Muscle layer of colon (tissue), 2 donors: ENCODE data around the gene VANGL1.

Experiments
- H3K27ac ChIP-seq: one replicate; pipeline ENCODE4 v1.7.0; 2013; ENCODE audit warnings: low read depth, mild to moderate bottlenecking, low read length, moderate library complexity
- H3K27me3 ChIP-seq, 2 donors: one replicate each; pipeline ENCODE4 v1.7.0; 2013; ENCODE audit warnings: low read length in 2 of 2, mild to moderate bottlenecking in 2 of 2; ENCODE audit not compliant: insufficient read depth in 2 of 2, control insufficient read depth in 1 of 2
- H3K36me3 ChIP-seq: one replicate; pipeline ENCODE4 v1.7.0; 2013; ENCODE audit warnings: mild to moderate bottlenecking, low read length; ENCODE audit not compliant: insufficient read depth
- H3K4me1 ChIP-seq: one replicate; pipeline ENCODE4 v1.7.0; 2013; ENCODE audit warnings: mild to moderate bottlenecking, low read length; ENCODE audit not compliant: insufficient read depth
- H3K4me3 ChIP-seq, 2 donors: one replicate each; pipeline ENCODE4 v1.7.0; 2013; ENCODE audit warnings: low read length in 2 of 2, low read depth in 1 of 2, mild to moderate bottlenecking in 1 of 2, moderate library complexity in 1 of 2
- H3K9ac ChIP-seq: one replicate; pipeline ENCODE4 v1.7.0; 2013; ENCODE audit warnings: low read length
- H3K9me3 ChIP-seq: one replicate; pipeline ENCODE4 v1.7.0; 2013; ENCODE audit warnings: mild to moderate bottlenecking, low read length
- donor health status: abdominal sarcoma.
- donor health status: Adenocarcinoma of cecum.

Gene VANGL1

GRCh38 chr1:115710859-115711624, 69.3 kb downstream of the VANGL1 start:
- Histone ChIP-seq H3K27ac (no peak overlapping the region), H3K4me3 (no peak overlapping the region), H3K36me3 (no peaks in the 10 kb centered on the region), H3K27me3 (no peaks in the 10 kb centered on the region), H3K4me1 (no peaks in the 10 kb centered on the region), H3K9ac (no peak overlapping the region), H3K9me3 (no peaks in the 10 kb centered on the region)

GRCh38 chr1:115712911-115713609, 71.3 kb downstream of the VANGL1 start:
- no peak overlapping the region for H3K27ac ChIP-seq
- H3K27me3 ChIP-seq: no peaks in the 10 kb centered on the region
- no peak overlapping the region for H3K4me3 ChIP-seq
- no peak overlapping the region for H3K9ac ChIP-seq
- no peaks in the 10 kb centered on the region for H3K9me3 ChIP-seq
- no peaks in the 10 kb centered on the region for H3K36me3 ChIP-seq
- no peaks in the 10 kb centered on the region for H3K4me1 ChIP-seq

GRCh38 chr1:115713906-115714305, 72.1 kb downstream of the VANGL1 start:
- Histone ChIP-seq H3K36me3 (no peaks in the 10 kb centered on the region), H3K27me3 (no peaks in the 10 kb centered on the region), H3K4me1 (no peaks in the 10 kb centered on the region), H3K9me3 (no peaks in the 10 kb centered on the region), H3K27ac (no peak overlapping the region), H3K9ac (no peak overlapping the region), H3K4me3 (no peak overlapping the region)

GRCh38 chr1:115714572-115715141, 72.9 kb downstream of the VANGL1 start:
- Histone ChIP-seq H3K4me3 (no peak overlapping the region), H3K9me3 (no peaks in the 10 kb centered on the region), H3K36me3 (no peaks in the 10 kb centered on the region), H3K4me1 (no peaks in the 10 kb centered on the region), H3K27ac (no peak overlapping the region), H3K9ac (no peak overlapping the region), H3K27me3 (no peaks in the 10 kb centered on the region)

GRCh38 chr1:115717541-115717940, 75.8 kb downstream of the VANGL1 start:
- no peak overlapping the region for H3K4me3 ChIP-seq
- H3K27ac ChIP-seq: no peak overlapping the region
- no peaks in the 10 kb centered on the region for H3K36me3 ChIP-seq
- H3K9ac ChIP-seq: no peak overlapping the region
- H3K4me1 ChIP-seq: no peaks in the 10 kb centered on the region
- no peaks in the 10 kb centered on the region for H3K9me3 ChIP-seq
- H3K27me3 ChIP-seq: no peaks in the 10 kb centered on the region

- Histone ChIP-seq H3K4me3 (no peak overlapping the region), H3K9ac (no peak overlapping the region), H3K4me1 (no peaks in the 10 kb centered on the region), H3K27ac (no peak overlapping the region), H3K9me3 (no peaks in the 10 kb centered on the region), H3K36me3 (no peaks in the 10 kb centered on the region), H3K27me3 (no peaks in the 10 kb centered on the region)
Measured at GRCh38 chr1:115718011-115718754, 76.4 kb downstream of the VANGL1 start.

GRCh38 chr1:115719285-115719684, 77.5 kb downstream of the VANGL1 start:
- no peaks in the 10 kb centered on the region for H3K27me3 ChIP-seq
- no peak overlapping the region for H3K9ac ChIP-seq
- H3K4me3 ChIP-seq: no peak overlapping the region
- no peak overlapping the region for H3K27ac ChIP-seq
- H3K36me3 ChIP-seq: no peaks in the 10 kb centered on the region
- no peaks in the 10 kb centered on the region for H3K4me1 ChIP-seq
- no peaks in the 10 kb centered on the region for H3K9me3 ChIP-seq

GRCh38 chr1:115722221-115722620, 80.5 kb downstream of the VANGL1 start:
- H3K9ac ChIP-seq: no peak overlapping the region
- H3K27me3 ChIP-seq: no peaks in the 10 kb centered on the region
- H3K27ac ChIP-seq: no peak overlapping the region
- no peaks in the 10 kb centered on the region for H3K4me1 ChIP-seq
- H3K9me3 ChIP-seq: no peaks in the 10 kb centered on the region
- no peaks in the 10 kb centered on the region for H3K36me3 ChIP-seq
- no peak overlapping the region for H3K4me3 ChIP-seq

- H3K27ac ChIP-seq: no peak overlapping the region
- H3K4me3 ChIP-seq: no peak overlapping the region
- H3K27me3 ChIP-seq: no peaks in the 10 kb centered on the region
- no peaks in the 10 kb centered on the region for H3K9me3 ChIP-seq
- H3K9ac ChIP-seq: no peak overlapping the region
- no peaks in the 10 kb centered on the region for H3K4me1 ChIP-seq
- no peaks in the 10 kb centered on the region for H3K36me3 ChIP-seq
Measured at GRCh38 chr1:115723756-115724155, 82.0 kb downstream of the VANGL1 start.

GRCh38 chr1:115725600-115725999, 83.8 kb downstream of the VANGL1 start:
- no peak overlapping the region for H3K9ac ChIP-seq
- peaks cover under 1% of the 10 kb centered on the region for H3K36me3 ChIP-seq
- H3K27ac ChIP-seq: no peak overlapping the region
- no peak overlapping the region for H3K4me3 ChIP-seq
- no peaks in the 10 kb centered on the region for H3K4me1 ChIP-seq
- no peaks in the 10 kb centered on the region for H3K27me3 ChIP-seq
- no peaks in the 10 kb centered on the region for H3K9me3 ChIP-seq

GRCh38 chr1:115726161-115726560, 84.4 kb downstream of the VANGL1 start:
- Histone ChIP-seq H3K27ac (no peak overlapping the region), H3K27me3 (no peaks in the 10 kb centered on the region), H3K9ac (no peak overlapping the region), H3K36me3 (peaks cover 4% of the 10 kb centered on the region), H3K9me3 (no peaks in the 10 kb centered on the region), H3K4me3 (no peak overlapping the region), H3K4me1 (no peaks in the 10 kb centered on the region)
